RWPE2 (cell line): ENCODE data around the gene ITGA5.

Source experiments
- ATAC-seq: fragments of 200-7000 bp; cut with Tn5 transposase; 3 replicates; pipeline ENCODE4 v1.9.1; 2021; ENCODE audit warnings: low read depth
- DNase-seq: peaks from one replicate; pipeline ENCODE4 v3.0.0-alpha.2; 2020; ENCODE audit warnings: low spot score
- H3K27ac ChIP-seq: fragments of 450-650 bp; 2 replicates; pipeline ENCODE4 v1.5.1; 2017; ENCODE audit warnings: mild to moderate bottlenecking; ENCODE audit not compliant: poor library complexity, severe bottlenecking
- H3K27me3 ChIP-seq: fragments of 250-450 bp; sonication (Bioruptor Pico); 2 replicates; pipeline ENCODE4 v1.5.1; 2021; ENCODE audit warnings: mild to moderate bottlenecking, moderate library complexity; ENCODE audit not compliant: insufficient read depth, poor library complexity, severe bottlenecking
- H3K36me3 ChIP-seq: fragments of 250-450 bp; sonication (Bioruptor Pico); 2 replicates; pipeline ENCODE4 v1.5.1; 2020; ENCODE audit warnings: low read depth, mild to moderate bottlenecking, moderate library complexity
- H3K4me1 ChIP-seq: fragments of 250-450 bp; sonication (Bioruptor Pico); 2 replicates; pipeline ENCODE4 v1.5.1; 2021; ENCODE audit warnings: mild to moderate bottlenecking, moderate library complexity; ENCODE audit not compliant: insufficient read depth, poor library complexity, severe bottlenecking
- H3K4me3 ChIP-seq: fragments of 250-450 bp; sonication (Bioruptor Pico); 2 replicates; pipeline ENCODE4 v1.5.1; 2021; ENCODE audit warnings: mild to moderate bottlenecking, moderate library complexity; ENCODE audit not compliant: severe bottlenecking
- H3K9me3 ChIP-seq: fragments of 250-450 bp; sonication (Bioruptor Pico); 2 replicates; pipeline ENCODE4 v1.5.1; 2021; ENCODE audit warnings: mild to moderate bottlenecking, moderate library complexity; ENCODE audit not compliant: severe bottlenecking
- CTCF ChIP-seq: fragments of 450-650 bp; IDR thresholded peaks from one replicate; pipeline ENCODE4 v1.5.1; 2017; ENCODE audit warnings: mild to moderate bottlenecking, moderate library complexity; ENCODE audit not compliant: poor library complexity, severe bottlenecking

The ITGA5 gene

DNA sequence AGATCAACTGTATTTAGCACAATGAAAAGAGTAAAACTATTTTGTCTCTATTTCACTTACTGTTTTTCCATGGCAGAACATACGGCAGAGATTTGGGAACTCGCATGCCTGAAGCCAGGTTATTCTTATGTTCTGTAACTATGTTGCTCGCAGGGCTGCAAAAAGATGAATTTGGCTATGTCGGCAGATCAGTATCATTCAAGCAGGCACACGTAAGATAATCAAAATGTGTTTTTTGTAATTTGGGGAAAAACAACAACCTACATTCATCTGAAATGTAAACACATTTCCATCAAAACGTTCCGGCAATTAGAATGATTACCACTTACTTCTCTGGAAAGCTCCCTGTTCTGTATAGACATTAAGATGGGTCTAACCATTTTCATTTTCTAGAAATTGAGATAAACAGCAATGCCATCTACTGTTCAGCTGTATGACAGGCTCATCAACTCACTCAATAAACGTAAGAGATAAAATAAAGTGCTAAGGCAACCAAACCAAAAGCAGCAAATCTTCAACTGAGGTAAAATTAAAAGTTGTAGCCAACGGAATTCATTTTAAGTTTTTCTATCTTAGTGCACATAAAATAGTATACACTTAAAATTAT, 41.4 kb upstream of the ITGA5 start:
- ATAC-seq: peak; percentile 55; the same call in 2 of the 3 replicates
- no peak overlapping the region for H3K27ac ChIP-seq
- no peaks in the 10 kb centered on the region for H3K36me3 ChIP-seq
- no peaks in the 10 kb centered on the region for H3K9me3 ChIP-seq
- H3K27me3 ChIP-seq: peaks cover 11% of the 10 kb centered on the region
- TF ChIP-seq CTCF: peak; percentile 37
- no peaks in the 10 kb centered on the region for H3K4me1 ChIP-seq
- no peak for DNase-seq
- H3K4me3 ChIP-seq: no peak overlapping the region

GRCh38 chr12:54459355-54459754, 40.3 kb upstream of the ITGA5 start:
- no peaks in the 10 kb centered on the region for H3K9me3 ChIP-seq
- no peaks in the 10 kb centered on the region for H3K36me3 ChIP-seq
- no peak for DNase-seq
- H3K27ac ChIP-seq: no peak overlapping the region
- ATAC-seq: no peak
- no peak overlapping the region for H3K4me3 ChIP-seq
- H3K4me1 ChIP-seq: no peaks in the 10 kb centered on the region
- no peak for TF ChIP-seq CTCF
- H3K27me3 ChIP-seq: peaks cover 8% of the 10 kb centered on the region

- Histone ChIP-seq H3K4me3 (no peak overlapping the region), H3K4me1 (no peaks in the 10 kb centered on the region), H3K36me3 (no peaks in the 10 kb centered on the region), H3K9me3 (no peaks in the 10 kb centered on the region), H3K27ac (no peak overlapping the region), H3K27me3 (no peaks in the 10 kb centered on the region)
- ATAC-seq: no peak
- no peak for DNase-seq
- TF ChIP-seq CTCF: no peak
Measured at GRCh38 chr12:54455760-54456469, 36.8 kb upstream of the ITGA5 start.

- Histone ChIP-seq H3K27ac (no peak overlapping the region), H3K9me3 (no peaks in the 10 kb centered on the region), H3K36me3 (no peaks in the 10 kb centered on the region), H3K4me3 (no peak overlapping the region), H3K4me1 (no peaks in the 10 kb centered on the region), H3K27me3 (no peaks in the 10 kb centered on the region)
- ATAC-seq: no peak
- DNase-seq: no peak
- no peak for TF ChIP-seq CTCF
Measured at GRCh38 chr12:54452628-54453027, 33.6 kb upstream of the ITGA5 start.

DNA sequence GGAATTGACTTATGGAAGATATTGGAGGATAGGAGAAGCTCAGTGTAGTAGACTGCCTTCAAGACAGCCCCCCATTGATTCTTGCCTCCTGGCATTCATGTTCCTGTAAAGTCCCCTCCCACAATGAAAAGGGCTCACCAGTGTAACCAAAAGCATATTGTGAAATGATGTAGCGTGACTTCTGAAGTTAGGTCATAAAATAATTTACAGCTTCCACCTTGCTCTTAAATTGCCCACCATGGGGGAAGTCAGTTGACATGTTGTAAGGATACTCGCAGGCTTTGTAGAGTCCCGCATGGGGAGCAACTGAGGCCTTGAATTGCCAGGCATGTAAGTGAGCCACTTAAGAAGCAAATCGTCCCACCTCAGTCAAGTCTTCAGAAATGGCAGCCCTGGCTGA, 29.3 kb upstream of the ITGA5 start:
- Histone ChIP-seq H3K9me3 (no peaks in the 10 kb centered on the region), H3K36me3 (no peaks in the 10 kb centered on the region), H3K27me3 (no peaks in the 10 kb centered on the region), H3K4me1 (no peaks in the 10 kb centered on the region), H3K27ac (no peak overlapping the region), H3K4me3 (no peak overlapping the region)
- DNase-seq: no peak
- no peak for ATAC-seq
- no peak for TF ChIP-seq CTCF
